GM13976 (cell line): ENCODE results near the gene ZNF366.
A peak's percentile ranks its signal among the peaks of the same experiment; 100 is the strongest.

Experiments
- DNase-seq: peaks from one replicate; pipeline ENCODE4 v3.0.0; 2012; ENCODE audit warnings: low spot score
- in situ Hi-C: fragments of 300-500 bp; cut with MboI; formaldehyde crosslinking; loops from one replicate; pipeline ENCODE4 v1.12.0; 2022; ENCODE audit warnings: low sequenced_read_pairs, mixed read lengths, inconsistent platforms; ENCODE audit not compliant: unreplicated experiment
- TF ChIP-seq, protein P1 (sequence below): IDR thresholded peaks from 2 replicates; pipeline ENCODE4 v1.5.1; 2012; ENCODE audit warnings: borderline replicate concordance, mild to moderate bottlenecking; ENCODE audit not compliant: insufficient read depth; ENCODE audit errors: extremely low read depth, missing control alignments, control extremely low read depth

The ZNF366 gene

DNA sequence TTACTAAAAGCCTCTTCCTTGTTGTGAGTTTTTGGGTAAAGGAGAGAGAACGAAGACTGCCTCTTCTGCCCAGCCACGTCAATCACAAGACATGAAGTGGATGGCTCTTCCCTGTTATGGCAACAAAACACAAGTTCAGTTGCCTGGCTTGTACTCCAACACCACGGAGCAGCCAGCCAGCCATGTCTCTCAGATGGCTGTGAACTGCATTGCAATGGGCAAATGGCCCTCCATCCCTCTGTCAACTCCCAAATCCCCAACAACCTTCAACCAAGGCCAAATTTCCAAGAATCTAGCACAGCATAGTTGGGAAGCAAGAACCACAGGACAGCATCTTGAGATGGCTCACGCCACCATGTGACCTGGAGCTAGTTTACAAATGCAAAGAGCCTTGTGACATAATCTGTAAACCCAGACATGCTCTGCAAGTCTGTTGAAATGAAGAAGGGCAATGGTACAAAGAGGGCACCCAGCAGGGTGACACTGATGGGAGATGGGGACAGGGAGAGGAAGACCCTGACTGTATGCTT is 53.9 kb downstream of the ZNF366 start:
- TF ChIP-seq, protein P1, sequence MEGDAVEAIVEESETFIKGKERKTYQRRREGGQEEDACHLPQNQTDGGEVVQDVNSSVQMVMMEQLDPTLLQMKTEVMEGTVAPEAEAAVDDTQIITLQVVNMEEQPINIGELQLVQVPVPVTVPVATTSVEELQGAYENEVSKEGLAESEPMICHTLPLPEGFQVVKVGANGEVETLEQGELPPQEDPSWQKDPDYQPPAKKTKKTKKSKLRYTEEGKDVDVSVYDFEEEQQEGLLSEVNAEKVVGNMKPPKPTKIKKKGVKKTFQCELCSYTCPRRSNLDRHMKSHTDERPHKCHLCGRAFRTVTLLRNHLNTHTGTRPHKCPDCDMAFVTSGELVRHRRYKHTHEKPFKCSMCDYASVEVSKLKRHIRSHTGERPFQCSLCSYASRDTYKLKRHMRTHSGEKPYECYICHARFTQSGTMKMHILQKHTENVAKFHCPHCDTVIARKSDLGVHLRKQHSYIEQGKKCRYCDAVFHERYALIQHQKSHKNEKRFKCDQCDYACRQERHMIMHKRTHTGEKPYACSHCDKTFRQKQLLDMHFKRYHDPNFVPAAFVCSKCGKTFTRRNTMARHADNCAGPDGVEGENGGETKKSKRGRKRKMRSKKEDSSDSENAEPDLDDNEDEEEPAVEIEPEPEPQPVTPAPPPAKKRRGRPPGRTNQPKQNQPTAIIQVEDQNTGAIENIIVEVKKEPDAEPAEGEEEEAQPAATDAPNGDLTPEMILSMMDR, result no peak
- in situ Hi-C loops, result no loop called here
- DNase-seq, result no peak

DNA sequence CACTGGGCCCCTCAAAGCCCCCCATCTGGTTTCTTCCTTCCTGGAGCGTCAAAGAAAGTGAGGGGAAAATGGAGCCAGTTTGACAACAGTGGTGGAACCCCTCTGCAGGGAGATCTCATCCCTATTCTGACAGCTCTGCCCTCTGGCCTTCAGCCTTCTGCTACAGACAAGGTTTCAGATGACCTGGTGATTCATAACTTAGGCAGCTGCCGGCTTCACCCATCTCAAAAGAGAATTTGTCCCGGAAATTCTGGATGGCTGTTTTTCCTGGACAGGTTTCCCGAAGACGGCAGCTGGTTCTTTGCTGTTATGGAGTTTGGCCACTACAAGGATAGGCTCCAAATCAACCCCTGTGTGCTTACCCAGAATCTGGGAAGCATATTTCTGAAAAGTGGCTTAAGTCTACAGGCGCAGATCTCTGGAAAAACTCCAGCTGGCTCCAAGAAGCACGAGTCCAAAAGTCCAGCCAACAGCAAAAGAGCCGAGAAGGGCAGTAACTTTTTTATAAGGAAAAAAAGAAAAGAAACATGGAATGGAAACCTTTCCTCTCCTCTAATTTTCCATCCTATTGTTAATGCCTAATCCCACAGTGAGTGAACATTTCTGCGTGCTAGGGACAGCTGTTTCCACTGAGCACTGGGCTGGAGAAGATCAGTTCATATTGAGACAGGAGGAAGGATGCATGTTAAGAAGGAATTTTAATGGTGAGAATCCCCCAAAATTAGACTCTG is 54.5 kb downstream of the ZNF366 start:
- TF ChIP-seq, protein P1, result no peak
- no peak for DNase-seq
- in situ Hi-C loops, result no loop called here

DNA sequence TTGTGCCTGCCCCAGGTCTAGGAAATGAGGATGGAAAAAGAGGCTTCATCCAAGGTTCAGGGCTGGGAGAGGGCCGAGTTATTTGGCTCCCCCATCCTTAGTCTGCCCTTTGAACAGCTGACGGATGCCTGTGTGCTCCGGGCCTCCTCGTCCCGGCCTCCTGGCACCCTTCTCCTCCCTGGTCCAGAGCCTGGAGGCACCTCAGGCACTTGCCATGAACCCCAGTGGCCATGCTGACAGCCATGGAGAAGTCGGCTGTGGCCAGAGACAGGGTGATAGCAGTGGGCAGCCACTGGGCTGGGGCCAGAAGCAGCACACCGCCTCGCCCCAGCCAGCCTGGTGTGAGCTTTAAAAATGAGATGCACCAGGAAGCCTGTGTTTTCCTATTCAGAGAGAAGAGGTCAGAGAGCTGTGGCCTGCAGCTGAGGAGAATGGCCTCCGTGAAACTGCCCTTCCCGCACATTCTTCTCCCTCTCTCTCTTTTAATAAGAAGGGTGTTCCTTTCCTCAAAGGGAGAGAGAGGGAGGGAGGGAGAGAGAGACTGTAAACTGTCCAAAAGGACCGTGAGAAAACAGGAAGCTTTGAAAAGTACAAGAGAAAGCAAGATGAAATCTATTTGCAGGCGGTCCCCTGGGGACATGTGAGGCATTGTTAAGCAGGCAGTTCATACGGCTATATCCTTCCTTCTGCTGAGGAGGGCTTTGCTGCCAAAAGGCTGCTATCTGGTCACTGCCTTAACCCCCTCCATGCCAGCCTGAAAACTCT is 55.3 kb downstream of the ZNF366 start:
- in situ Hi-C loops, result no loop called here
- peak; percentile 78 for DNase-seq
- TF ChIP-seq, protein P1, result no peak

DNA sequence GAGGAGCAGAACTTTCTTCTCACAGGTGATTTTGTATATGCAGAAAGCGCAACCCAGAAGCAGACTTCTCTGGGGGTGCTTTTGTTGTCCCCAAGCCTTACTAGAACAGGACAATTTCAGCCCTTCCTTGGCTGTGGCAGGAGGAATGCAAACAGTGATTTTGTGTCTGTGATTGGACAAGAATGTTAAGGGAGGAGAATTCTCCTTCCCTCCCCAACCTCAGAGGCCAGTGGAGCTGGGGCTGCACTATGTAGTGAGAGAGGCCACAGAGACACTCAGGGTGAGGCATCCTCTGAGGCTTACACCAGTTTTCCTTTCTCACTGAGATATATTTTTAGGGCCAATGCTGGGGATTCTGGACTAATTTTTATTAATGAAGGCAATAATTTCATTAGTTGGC is 58.8 kb downstream of the ZNF366 start:
- TF ChIP-seq, protein P1, result no peak
- DNase-seq, result no peak
- in situ Hi-C loops, result no loop called here

DNA sequence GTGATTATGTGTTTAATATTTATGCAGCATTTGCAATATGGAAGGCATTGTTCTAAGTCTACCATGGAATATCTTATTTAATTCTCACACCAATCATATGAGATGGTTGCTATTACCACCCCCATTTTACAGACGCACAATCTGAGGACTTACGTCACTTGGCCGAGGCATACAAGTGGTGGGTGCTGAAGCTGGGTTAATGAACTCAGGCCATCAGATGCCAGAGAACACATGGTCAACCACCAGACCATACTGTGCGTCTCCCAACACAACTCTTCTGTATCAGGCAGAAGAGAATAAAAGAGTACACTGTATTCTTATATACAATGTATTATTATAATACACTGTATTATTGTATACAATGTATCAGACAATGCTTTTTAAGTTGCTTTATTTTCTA is 59.5 kb downstream of the ZNF366 start:
- DNase-seq, result no peak
- TF ChIP-seq, protein P1, result no peak
- in situ Hi-C loops, result no loop called here

DNA sequence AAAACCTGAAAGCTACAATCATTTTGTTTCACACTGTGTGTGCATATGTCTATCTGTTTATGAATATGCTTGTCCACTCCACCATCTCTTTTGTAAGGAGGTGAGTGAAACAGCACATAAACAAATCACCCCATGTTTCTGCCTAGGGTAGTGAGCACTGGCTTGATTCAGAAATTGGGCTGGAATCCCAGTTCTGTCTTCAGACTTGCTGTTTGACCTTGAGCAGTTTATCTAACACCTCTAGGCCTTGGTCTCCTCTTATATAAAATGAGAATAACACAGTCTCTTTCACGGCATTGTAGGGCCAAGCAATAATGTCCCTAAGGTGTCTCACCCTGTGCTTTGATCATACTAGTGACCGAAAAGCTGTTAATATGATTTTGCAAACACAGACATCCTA is 61.2 kb downstream of the ZNF366 start:
- no peak for DNase-seq
- in situ Hi-C loops, result no loop called here
- TF ChIP-seq, protein P1, result no peak
